COR-L47 (cell line): ENCODE data around the gene KRT26.
A peak's percentile ranks its signal among the peaks of the same experiment; 100 is the strongest.

ENCODE experiments used
- DNase-seq: peaks from one replicate; lab custom pipeline; 2025; lab: John Stamatoyannopoulos, UW

Gene KRT26

DNA sequence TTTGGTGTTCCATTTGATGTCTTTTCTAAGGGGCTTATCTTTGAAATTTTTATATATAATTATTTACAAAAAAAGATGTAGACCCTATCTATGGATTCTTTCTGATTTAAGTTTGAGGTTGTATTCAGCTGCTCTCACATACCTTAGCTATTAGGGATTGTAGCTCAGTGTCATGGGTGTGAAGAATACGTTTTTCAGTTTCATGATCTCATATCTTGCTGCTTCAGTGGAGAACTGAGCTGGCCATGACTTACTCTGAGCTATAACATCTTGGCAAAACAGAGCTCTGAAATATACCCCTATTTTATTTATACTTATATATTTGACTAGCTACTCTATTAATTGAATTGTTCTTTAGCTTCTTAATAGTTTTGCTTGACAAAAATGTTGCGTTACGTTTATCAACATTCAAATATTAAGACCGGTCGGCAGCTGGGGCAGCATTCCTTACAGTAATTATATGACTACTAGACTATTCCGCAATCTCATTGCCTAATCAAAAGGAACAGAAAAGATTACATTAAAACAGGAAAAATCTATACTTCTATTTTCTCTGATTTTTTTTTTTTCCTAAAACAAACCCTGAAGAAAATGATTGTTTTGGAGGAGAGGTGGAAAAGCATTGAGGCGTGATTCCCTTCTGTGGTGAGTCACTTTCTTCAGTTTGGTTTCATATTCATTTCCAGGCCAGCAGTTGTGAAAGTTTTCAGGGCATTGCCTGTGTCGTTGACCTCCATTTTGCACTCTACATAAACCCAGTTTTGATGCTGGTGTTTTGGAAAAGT lies 44.4 kb downstream of the KRT26 start:
- no peak for DNase-seq

DNA sequence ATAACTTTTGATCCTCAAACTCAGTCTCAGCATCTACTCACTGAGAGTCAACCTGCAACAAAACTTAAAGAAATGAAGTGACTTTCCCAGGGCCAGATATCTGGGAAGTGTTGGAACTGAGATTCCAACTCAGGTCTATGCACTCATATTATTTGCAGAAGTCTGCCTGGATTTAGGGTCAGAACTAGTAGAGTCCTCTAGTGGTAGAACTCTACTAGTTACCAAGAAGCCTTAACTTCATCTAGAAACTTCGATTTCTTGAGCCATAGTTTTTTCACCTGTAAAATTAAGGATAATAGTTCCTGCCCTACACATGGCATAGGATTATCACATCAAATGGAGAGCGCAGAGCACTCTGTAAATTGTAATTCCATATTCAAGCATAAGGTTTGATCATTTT lies 45.1 kb downstream of the KRT26 start:
- DNase-seq: peak; percentile 12

DNA sequence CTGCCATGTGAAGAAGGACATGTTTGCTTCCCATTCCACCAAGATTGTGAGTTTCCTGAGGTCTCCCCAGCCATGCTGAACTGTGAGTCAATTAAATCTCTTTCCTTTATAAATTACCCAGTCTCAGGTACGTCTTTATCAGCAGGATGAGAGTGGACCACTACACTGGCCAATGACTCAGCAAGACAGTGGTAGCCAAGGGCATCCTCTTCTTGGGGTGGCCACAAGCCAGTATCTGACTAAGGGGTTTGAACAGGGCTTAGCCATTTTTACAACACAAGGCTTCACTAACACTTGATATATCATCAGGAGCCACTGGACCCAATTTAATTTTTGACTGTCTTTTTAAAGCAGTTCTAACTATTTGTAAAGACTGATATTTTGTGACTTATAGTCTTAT lies 47.3 kb downstream of the KRT26 start:
- no peak for DNase-seq

DNA sequence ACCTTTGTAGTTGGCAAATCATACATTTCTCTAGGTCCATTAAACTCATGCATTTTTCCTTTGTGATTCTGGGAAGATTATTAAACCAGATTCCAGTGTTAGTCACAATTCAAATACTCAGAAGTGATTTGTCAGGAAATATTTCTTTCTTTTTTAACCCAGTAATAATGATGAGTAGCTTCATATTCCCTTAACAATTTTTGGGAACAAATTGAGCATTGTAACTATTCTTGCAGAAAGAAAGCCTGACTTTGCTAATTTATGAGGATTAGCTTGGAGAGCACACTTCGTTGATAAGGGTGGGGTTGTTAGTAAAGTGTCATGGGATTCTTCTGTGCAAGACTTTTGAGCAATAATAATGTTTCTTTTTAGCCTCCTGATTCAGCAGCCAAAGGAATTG lies 49.8 kb downstream of the KRT26 start:
- DNase-seq: no peak

DNA sequence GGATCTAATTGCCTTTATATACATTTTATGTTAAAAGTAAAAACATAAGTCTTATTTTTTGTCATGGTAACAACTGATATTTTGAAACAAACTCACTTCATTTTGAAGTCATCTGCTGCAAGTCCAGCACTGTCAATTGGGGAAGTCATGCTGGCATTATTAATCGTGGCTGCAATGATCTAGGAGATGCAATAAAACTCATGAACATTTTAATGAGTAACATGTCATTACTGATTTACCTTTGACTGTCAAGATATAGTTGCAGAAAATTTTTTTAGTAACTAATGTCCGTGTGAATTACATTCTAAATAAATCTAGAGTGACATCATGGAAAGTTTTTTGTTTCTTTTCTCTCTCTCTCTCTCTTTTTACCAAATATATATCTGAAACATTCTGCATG lies 51.1 kb downstream of the KRT26 start:
- no peak for DNase-seq

GRCh38 chr17:40718930-40719329 lies 53.1 kb downstream of the KRT26 start:
- no peak for DNase-seq

DNA sequence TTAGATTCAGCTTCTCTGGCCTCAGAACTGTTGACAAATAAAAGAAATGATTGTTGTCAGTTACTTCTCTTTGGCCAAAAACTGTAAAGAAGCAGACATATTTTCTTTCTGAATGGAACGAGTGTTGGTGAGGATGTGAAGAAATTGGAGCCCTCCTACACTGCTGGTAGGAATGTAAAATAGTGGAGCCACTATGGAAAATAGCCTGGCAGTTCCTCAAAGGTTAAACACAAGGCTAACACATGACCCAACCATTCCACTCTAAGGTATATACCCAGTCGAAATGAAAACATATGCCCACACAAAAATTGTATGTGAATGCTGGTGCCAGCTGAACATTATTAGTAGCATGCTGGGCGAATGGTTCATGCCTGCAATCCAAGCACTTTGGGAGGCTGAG lies 54.2 kb downstream of the KRT26 start:
- DNase-seq: no peak
